H9 (cell line): ENCODE measurements around the gene KLHDC2. TPM values are rescaled to one million over a fixed set of nuclear protein-coding genes. Genes with fewer than 3 reads are reported as not detected.

Experiments used
- DNase-seq: peaks from one replicate; pipeline ENCODE4 v3.0.0-alpha.2; 2017
- H2AFZ ChIP-seq: one replicate; pipeline ENCODE4 v1.6.1; 2013; ENCODE audit warnings: mild to moderate bottlenecking, low read length, control low read depth, moderate library complexity
- H2AK5ac ChIP-seq: 2 replicates; pipeline ENCODE4 v1.6.1; 2013; ENCODE audit warnings: low read length, control low read depth, mixed read lengths; ENCODE audit not compliant: insufficient read length
- H2BK120ac ChIP-seq: one replicate; pipeline ENCODE4 v1.6.1; 2013; ENCODE audit warnings: low read depth, mild to moderate bottlenecking, low read length, control low read depth, inconsistent platforms; ENCODE audit not compliant: poor library complexity, severe bottlenecking
- H2BK12ac ChIP-seq: 2 replicates; pipeline ENCODE4 v1.6.1; 2013; ENCODE audit warnings: low read length, control low read depth, mixed read lengths, low read depth; ENCODE audit not compliant: insufficient read length
- H2BK15ac ChIP-seq: 2 replicates; pipeline ENCODE4 v1.6.1; 2013; ENCODE audit warnings: low read depth, low read length, control low read depth
- H2BK20ac ChIP-seq: one replicate; pipeline ENCODE4 v1.6.1; 2013; ENCODE audit warnings: low read depth, mild to moderate bottlenecking, low read length, control low read depth, inconsistent platforms; ENCODE audit not compliant: poor library complexity, severe bottlenecking
- H2BK5ac ChIP-seq: 2 replicates; pipeline ENCODE4 v1.6.1; 2013; ENCODE audit warnings: low read length, control low read depth, mixed read lengths; ENCODE audit not compliant: insufficient read length
- H3K14ac ChIP-seq: 2 replicates; pipeline ENCODE4 v1.6.1; 2013; ENCODE audit warnings: low read length, control low read depth; ENCODE audit not compliant: insufficient read depth
- H3K18ac ChIP-seq: 2 replicates; pipeline ENCODE4 v1.6.1; 2013; ENCODE audit warnings: low read depth, mild to moderate bottlenecking, mixed read lengths, low read length, control low read depth; ENCODE audit not compliant: insufficient read length
- H3K23ac ChIP-seq: 2 replicates; pipeline ENCODE4 v1.6.1; 2013; ENCODE audit warnings: low read length, control low read depth, mixed read lengths, low read depth; ENCODE audit not compliant: insufficient read length
- H3K23me2 ChIP-seq: 2 replicates; pipeline ENCODE4 v1.6.1; 2013; ENCODE audit warnings: low read depth, mild to moderate bottlenecking, mixed read lengths, low read length, control low read depth; ENCODE audit not compliant: insufficient read length, poor library complexity, severe bottlenecking
- H3K27ac ChIP-seq: 2 replicates; pipeline ENCODE4 v1.5.1; 2013; ENCODE audit warnings: low read length, control low read depth, mixed read lengths, low read depth; ENCODE audit not compliant: insufficient read length
- H3K27me3 ChIP-seq: 2 replicates; pipeline ENCODE4 v1.6.1; 2013; ENCODE audit warnings: low read length, control low read depth, inconsistent platforms; ENCODE audit not compliant: insufficient read depth
- H3K4ac ChIP-seq: 2 replicates; pipeline ENCODE4 v1.6.1; 2013; ENCODE audit warnings: low read depth, mild to moderate bottlenecking, control low read depth, inconsistent platforms, low read length, moderate library complexity
- H3K4me1 ChIP-seq: 2 replicates; pipeline ENCODE4 v1.6.1; 2013; ENCODE audit warnings: low read length, control low read depth, inconsistent platforms; ENCODE audit not compliant: insufficient read depth
- H3K4me2 ChIP-seq: 2 replicates; pipeline ENCODE4 v1.6.1; 2013; ENCODE audit warnings: low read length, control low read depth, mixed read lengths; ENCODE audit not compliant: insufficient read length, insufficient read depth
- H3K56ac ChIP-seq: 2 replicates; pipeline ENCODE4 v1.6.1; 2013; ENCODE audit warnings: low read depth, mild to moderate bottlenecking, mixed read lengths, low read length, control low read depth; ENCODE audit not compliant: insufficient read length
- H3K79me1 ChIP-seq: 2 replicates; pipeline ENCODE4 v1.6.1; 2013; ENCODE audit warnings: low read depth, mild to moderate bottlenecking, moderate library complexity, low read length, control low read depth, inconsistent platforms; ENCODE audit not compliant: insufficient read depth, poor library complexity, severe bottlenecking
- H3K79me2 ChIP-seq: 2 replicates; pipeline ENCODE4 v1.6.1; 2013; ENCODE audit warnings: low read length, control low read depth, inconsistent platforms; ENCODE audit not compliant: insufficient read depth
- H3K9ac ChIP-seq: 2 replicates; pipeline ENCODE4 v1.6.1; 2013; ENCODE audit warnings: low read length, control low read depth, mixed read lengths; ENCODE audit not compliant: insufficient read length; ENCODE audit errors: extremely low read depth
- H3K9me3 ChIP-seq: one replicate; pipeline ENCODE4 v1.6.1; 2013; ENCODE audit warnings: low read depth, low read length, inconsistent platforms; ENCODE audit not compliant: control insufficient read depth
- H3T11ph ChIP-seq: one replicate; pipeline ENCODE4 v1.6.1; 2013; ENCODE audit warnings: mild to moderate bottlenecking, low read length, control low read depth, inconsistent platforms
- H4K20me1 ChIP-seq: one replicate; pipeline ENCODE4 v1.6.1; 2013; ENCODE audit not compliant: control insufficient read depth, insufficient read length, insufficient read depth
- H4K5ac ChIP-seq: 2 replicates; pipeline ENCODE4 v1.6.1; 2013; ENCODE audit warnings: low read depth, mild to moderate bottlenecking, mixed read lengths, low read length, control low read depth; ENCODE audit not compliant: insufficient read length
- H4K8ac ChIP-seq: replicated peaks from 2 replicates; pipeline ENCODE4 v1.6.1; 2013; ENCODE audit warnings: low read length, control low read depth, mixed read lengths, low read depth; ENCODE audit not compliant: insufficient read length
- H4K91ac ChIP-seq: 2 replicates; pipeline ENCODE4 v1.6.1; 2013; ENCODE audit warnings: low read depth, mild to moderate bottlenecking, moderate library complexity, mixed read lengths, low read length, control low read depth; ENCODE audit not compliant: insufficient read length
- H3K27ac Mint-ChIP-seq, 3 experiments: 2 replicates in 2 of 3; 3 replicates in 1 of 3; pipeline ENCODE4 v1.8.0; 2020 to 2021; ENCODE audit warnings: mixed read lengths in 3 of 3, mild to moderate bottlenecking in 1 of 3, moderate library complexity in 1 of 3
- H3K27me3 Mint-ChIP-seq: 2 replicates; pipeline ENCODE4 v1.8.0; 2021; ENCODE audit warnings: low read depth, mild to moderate bottlenecking, moderate library complexity, mixed read lengths
- H3K36me3 Mint-ChIP-seq, 3 experiments: 2 replicates in 2 of 3; 3 replicates in 1 of 3; pipeline ENCODE4 v1.8.0; 2020 to 2021; ENCODE audit warnings: low read depth in 3 of 3, mixed read lengths in 3 of 3; ENCODE audit not compliant: insufficient read depth in 1 of 3
- H3K4me1 Mint-ChIP-seq, 2 experiments: 2 replicates each; pipeline ENCODE4 v1.8.0; 2020; ENCODE audit warnings: mixed read lengths in 2 of 2
- H3K4me3 Mint-ChIP-seq, 2 experiments: 2 replicates in 1 of 2; 3 replicates in 1 of 2; pipeline ENCODE4 v1.8.0; 2020 to 2021; ENCODE audit warnings: mild to moderate bottlenecking in 2 of 2, mixed read lengths in 2 of 2, moderate library complexity in 1 of 2
- H3K9me3 Mint-ChIP-seq, 2 experiments: 2 replicates in 1 of 2; 3 replicates in 1 of 2; pipeline ENCODE4 v1.8.0; 2020; ENCODE audit warnings: mild to moderate bottlenecking in 2 of 2, mixed read lengths in 2 of 2, moderate library complexity in 1 of 2
- WGBS: extraction: QIAGEN DNeasy Blood & Tissue Kit; methylation state at CpG from one replicate; pipeline ENCODE4 v1.1.7; 2013; ENCODE audit warnings: missing lambda C conversion rate, low lambda C conversion rate, mixed read lengths; ENCODE audit not compliant: insufficient read length; ENCODE audit errors: extremely low coverage; 5-methylcytosine and 5-hydroxymethylcytosine counted together
- total RNA-seq: library from RNA; stranded (reverse); gene quantifications from 2 replicates; pipeline ENCODE4 v1.2.1, GENCODE V29; 2021
- TF ChIP-seq, protein P1 (sequence below): fragments of 200-600 bp; sonication (generic); conservative IDR thresholded peaks from 3 replicates; pipeline ENCODE4 v1.8.0; 2021; ENCODE audit warnings: antibody characterized with exemption, mild to moderate bottlenecking

KLHDC2 gene
- total RNA-seq, 1 experiment from 2014 or later: 41.6 TPM

DNA sequence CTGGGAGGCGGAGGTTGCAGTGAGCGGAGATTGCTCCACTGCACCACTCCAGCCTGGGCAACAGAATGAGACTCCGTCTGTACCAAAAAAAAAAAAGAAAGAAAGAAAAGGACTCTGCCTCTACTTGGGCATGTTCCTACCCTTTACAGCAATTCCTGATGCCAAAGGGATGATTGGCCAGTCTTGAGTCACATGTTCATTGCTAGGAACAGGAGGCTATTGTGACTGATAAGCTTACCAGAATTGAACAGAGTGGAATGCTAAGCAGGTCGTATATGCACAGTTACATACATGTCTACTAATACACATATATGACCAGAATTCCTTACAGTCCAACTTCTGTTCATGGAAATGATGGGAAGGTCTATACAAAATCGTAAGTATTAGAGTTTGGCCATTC lies 40.8 kb upstream of the KLHDC2 start:
- no peak overlapping the region for H3K18ac ChIP-seq
- Mint-ChIP-seq H3K27me3 (peaks cover 4% of the 10 kb centered on the region), H3K9me3 (no peaks in the 10 kb centered on the region), H3K4me3 (no peak overlapping the region), H3K4me1 (no peaks in the 10 kb centered on the region), H3K36me3 (no peaks in the 10 kb centered on the region), H3K27ac (no peak overlapping the region)
- no peaks in the 10 kb centered on the region for H3K79me2 ChIP-seq
- no peaks in the 10 kb centered on the region for H3K9me3 ChIP-seq
- TF ChIP-seq, protein P1, sequence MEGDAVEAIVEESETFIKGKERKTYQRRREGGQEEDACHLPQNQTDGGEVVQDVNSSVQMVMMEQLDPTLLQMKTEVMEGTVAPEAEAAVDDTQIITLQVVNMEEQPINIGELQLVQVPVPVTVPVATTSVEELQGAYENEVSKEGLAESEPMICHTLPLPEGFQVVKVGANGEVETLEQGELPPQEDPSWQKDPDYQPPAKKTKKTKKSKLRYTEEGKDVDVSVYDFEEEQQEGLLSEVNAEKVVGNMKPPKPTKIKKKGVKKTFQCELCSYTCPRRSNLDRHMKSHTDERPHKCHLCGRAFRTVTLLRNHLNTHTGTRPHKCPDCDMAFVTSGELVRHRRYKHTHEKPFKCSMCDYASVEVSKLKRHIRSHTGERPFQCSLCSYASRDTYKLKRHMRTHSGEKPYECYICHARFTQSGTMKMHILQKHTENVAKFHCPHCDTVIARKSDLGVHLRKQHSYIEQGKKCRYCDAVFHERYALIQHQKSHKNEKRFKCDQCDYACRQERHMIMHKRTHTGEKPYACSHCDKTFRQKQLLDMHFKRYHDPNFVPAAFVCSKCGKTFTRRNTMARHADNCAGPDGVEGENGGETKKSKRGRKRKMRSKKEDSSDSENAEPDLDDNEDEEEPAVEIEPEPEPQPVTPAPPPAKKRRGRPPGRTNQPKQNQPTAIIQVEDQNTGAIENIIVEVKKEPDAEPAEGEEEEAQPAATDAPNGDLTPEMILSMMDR: no peak
- WGBS: no CpG with 5 or more reads among the region's 5 CpGs
- H3K9ac ChIP-seq: no peak overlapping the region
- H3K27ac ChIP-seq: no peak overlapping the region
- H4K91ac ChIP-seq: no peak overlapping the region
- H3K56ac ChIP-seq: no peak overlapping the region
- no peak for DNase-seq
- H3K4ac ChIP-seq: no peak overlapping the region
- no peaks in the 10 kb centered on the region for H3K27me3 ChIP-seq
- no peak overlapping the region for H4K8ac ChIP-seq
- H3K4me2 ChIP-seq: no peak overlapping the region
- H2BK120ac ChIP-seq: no peak overlapping the region
- no peak overlapping the region for H2AFZ ChIP-seq
- no peak overlapping the region for H4K5ac ChIP-seq
- H3K79me1 ChIP-seq: no peaks in the 10 kb centered on the region
- no peak overlapping the region for H3K14ac ChIP-seq
- no peak overlapping the region for H2BK20ac ChIP-seq
- H2BK5ac ChIP-seq: no peak overlapping the region
- H2AK5ac ChIP-seq: no peak overlapping the region
- no peak overlapping the region for H2BK12ac ChIP-seq
- H4K20me1 ChIP-seq: no peaks in the 10 kb centered on the region
- no peak overlapping the region for H2BK15ac ChIP-seq
- H3K4me1 ChIP-seq: no peaks in the 10 kb centered on the region
- H3K23me2 ChIP-seq: no peaks in the 10 kb centered on the region
- no peak overlapping the region for H3K23ac ChIP-seq
- no peak overlapping the region for H3T11ph ChIP-seq
